Nucleus accumbens (tissue), 56 donors: Measurements from ENCODE around the gene RELN.

Experiments used
- DNase-seq, 56 donors: peaks; one replicate each; lab custom pipeline; 2025; lab: John Stamatoyannopoulos, UW

RELN gene

DNA sequence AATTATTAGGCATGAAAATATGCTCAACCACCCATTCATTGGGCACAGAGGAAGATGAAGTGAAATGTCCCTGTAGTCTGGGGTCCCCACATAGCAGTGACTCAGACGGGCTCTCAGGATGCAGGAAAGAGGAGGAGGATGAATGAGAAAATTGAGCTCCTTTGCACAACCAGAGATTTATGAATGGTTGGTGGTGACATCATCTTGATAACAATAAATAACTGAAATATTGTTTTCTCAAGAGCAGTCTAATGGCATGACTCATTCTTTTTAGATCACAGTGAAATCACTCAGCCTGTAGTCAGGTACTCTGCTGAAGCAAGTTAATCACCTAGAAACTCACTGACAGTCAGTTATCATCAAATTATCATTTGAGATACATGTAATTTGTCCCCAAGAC lies 254.1 kb downstream of the RELN start:
- DNase-seq = no peak

DNA sequence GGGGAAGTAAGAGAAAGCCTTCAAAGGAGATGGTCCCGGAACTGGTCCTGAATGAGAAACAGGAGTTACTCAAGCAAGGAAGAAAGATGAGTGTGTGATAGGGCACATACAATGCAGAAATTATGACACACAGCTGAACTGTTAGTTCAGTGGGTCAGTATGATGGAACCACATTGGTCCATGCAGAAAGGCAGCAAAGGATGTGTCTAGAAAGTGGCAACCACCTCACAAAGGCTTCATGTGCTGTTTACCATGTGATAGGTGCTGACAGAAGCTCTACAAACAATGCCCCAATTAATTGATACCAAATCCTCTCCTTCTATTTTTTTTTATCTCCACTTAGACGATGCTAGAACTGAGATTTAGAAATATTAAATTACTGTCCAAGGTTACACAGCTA lies 258.3 kb downstream of the RELN start:
- DNase-seq = no peak

DNA sequence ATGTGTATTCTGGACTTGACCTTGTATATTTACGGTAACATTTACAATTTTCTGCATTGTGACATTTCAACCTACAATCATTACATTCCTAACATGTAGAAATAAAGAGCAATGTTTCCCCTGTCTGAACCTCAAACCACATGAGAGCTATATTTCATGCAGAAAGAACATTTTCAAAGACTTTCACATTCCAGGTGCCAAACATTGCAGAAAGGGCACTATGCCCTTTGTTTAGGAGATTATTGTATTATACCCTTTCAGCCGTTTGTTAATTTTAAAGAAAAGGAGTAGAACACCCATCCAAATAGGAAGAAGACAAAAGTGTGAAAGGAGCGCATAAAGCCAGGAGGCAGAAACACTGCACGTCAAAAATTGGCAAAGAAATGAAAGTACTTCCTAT lies 260.4 kb downstream of the RELN start:
- DNase-seq = no peak

DNA sequence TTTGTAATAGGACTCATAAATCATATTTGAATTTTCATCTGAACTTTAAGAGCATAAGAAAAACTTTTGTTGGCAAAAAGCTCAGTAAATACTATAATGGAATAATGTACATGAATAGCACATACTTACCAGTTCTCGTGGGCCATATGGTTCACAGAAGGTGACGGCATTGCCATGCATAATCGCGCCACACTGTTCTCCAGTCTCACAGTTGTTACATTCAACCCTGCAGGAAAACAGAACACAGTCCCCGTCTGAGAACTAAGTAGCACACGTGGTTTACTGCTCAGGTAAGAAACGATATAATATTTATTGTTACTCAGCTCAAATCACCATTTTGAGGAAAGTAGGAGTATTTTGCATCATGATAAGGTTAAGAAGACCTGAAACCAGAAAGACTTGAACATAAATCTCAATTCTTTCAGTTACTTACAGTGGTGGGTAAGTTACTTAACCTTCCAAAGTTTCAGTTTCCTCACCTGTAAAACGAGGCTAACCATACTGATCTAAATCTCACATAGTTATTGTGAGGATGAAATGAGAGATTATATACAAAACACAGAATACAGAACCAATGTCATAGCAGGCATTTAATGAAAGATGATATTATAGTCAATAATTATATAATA lies 261.4 kb downstream of the RELN start:
- DNase-seq = no peak

DNA sequence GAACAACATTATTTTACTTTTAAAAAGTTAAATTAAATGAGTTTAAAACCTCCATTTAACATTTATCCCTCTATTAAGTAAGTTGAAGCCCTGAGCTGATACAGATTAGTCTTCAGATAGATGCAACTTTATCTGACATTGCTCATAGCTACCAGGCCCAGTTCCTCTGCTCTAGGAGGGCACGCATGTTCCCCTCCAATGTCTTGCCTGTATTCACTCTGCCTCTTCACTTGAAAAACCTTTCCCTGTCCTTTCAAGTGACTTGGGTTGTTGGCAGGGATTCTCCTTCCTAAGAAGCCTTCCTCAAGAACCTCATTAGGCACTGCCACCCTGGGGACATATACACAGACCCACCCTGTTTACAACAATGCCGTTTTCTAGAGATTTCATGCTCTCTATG lies 270.4 kb downstream of the RELN start:
- no peak for DNase-seq

DNA sequence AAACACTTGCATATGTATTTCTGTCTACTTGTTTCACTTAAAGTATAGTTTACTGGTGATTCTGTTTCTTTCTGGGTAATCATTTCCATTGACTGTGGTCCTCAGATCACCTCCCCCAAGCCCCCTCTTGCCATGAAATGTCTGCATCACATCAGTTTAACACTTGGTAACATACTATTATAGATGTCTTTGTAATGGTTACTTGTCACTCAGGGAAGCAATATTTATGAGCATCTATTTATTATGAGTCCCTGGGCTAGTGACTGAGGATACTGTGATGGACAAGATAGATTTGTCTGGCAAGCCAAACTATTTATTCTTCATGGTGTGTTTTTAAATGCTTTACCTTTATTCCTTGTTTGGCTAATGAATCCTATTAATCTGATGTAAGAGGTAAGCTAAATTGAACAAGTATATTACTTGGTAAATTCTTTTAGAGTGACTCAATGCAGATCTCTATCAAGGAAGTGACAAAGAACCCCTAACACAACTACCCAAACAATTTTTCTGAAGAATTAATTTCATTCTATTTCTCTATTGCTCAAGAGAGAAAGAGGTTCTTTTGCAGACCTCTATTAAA lies 270.9 kb downstream of the RELN start:
- no peak for DNase-seq

DNA sequence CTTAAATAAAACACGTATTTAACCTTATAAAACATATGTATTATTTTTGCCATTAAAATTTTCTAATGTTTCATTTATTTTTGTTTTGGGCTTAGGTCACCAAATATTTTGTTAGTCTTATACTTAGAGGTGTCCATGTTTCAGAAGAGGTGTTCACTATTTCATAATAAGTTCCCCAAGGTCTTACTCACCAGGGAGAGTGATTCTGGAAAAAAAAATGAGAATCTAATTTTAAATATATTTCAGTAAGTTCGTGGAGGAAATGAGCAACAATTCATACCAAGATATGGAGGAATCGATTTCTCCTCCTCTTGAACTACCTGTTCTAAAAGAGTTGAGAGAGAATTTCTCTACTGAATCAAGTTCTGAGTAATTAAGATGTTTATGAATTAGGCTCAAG lies 271.9 kb downstream of the RELN start:
- no peak for DNase-seq

DNA sequence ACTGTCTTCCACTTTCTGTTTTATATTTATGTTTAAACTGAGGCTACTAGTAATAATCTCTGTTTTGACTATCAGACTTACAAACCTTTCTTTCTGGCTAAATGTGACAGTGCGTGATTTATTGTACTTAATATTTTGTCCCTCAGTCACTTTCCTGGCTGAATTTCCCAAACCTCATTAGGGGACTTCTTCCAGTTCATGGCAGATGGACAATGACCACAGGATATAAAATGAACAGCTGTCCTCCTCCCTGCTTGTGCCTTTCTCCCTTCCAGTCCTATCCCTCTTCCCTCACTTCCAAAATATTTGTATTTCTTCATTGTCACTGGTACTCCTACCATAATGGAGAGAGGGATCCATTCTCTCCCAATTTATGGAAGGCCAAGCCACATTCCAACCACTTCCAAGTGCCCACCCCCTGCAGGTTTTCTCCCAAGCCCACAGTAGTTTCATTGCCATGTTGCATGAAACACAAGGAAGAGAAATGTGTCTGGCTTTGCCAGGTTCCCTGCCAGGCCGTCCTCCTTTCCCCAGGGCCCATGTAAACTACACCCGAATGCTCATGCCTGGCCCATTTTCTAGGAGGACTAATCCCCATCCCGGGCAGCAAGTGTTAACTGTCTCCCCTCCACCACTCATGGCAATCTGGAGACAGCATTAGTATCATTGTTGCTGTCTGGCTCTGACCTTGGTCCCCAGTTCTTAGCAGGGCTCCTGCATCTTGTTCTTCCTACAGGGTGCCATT lies 273.9 kb downstream of the RELN start:
- no peak for DNase-seq

DNA sequence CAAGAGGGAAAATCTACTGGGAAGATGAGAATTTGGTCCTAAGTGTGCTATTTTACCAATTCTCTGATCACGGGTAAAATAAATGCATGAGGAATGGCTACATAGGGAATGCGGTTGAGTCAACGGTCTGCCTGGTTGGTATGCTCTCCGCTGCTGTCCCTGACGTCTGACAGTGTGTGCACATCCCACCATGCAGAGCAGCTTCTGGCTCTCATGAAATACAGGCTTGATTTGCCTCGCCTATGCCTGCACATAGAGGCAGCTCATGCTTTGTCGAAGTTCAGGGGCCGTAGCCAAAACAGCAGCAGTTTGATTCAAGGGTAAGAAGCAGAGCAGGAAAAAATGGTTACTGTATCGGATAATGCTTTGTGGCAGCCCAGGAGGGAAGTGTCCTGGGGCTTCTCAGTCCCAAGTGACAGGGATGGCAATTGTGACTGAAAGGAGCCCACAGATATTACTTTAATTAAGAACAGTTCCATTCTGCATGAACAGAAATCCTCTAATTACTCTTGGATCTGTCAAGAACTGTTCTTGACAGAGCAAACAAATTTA lies 275.0 kb downstream of the RELN start:
- DNase-seq = no peak

DNA sequence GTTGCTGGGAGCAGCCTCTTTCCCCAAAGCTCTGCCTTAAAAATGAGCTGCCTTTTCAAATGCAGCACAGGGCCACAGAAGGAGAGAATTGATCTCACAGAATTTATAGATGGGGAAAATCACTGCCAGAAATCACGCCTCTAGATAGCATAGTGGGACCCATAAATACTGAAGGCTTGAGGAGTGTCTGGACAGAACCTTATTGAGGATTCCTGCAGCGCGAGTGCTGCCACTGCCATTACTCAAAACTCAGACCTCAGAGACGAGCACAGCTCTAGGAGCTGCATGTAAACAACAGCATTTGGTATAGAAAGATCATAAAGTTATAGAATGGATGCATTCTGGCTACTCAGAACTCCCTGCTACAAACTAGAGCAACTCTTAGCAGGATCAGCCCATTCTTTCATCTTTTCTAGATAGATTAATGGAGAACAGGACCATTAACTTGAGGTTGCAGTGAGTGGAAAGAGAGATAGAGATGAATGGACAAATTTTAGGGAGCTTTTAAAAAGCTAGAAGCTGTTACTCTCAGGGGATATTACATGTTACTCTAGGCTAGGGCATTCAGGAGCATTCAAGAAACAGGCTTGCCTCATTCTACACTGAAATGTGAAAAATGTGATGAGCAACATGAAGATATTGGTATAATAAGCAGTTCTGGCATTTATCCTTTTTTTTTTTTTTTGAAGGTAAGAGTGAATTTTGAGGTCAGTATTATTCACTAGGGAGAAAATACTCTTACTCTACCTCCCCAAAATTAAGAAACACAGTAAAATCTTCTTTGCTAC lies 276.3 kb downstream of the RELN start:
- no peak for DNase-seq

DNA sequence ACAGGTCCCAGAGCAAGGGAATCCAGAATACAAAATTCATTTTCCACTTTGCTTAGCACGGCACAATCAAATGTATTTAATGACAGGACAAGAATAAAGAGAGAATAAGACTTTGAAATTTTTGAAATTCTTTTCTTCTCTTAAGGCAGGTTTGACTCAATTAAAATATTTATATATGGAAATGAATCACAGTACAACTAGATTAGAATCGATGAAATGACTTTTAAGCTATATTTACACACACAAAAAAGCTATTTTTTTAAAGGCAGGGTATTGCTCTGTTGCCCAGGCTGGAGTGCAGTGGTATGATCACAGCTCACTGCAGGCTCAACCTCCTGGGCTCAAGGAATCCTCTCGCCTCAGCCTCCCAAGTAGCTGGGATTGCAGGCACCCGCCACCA lies 278.0 kb downstream of the RELN start:
- no peak for DNase-seq

DNA sequence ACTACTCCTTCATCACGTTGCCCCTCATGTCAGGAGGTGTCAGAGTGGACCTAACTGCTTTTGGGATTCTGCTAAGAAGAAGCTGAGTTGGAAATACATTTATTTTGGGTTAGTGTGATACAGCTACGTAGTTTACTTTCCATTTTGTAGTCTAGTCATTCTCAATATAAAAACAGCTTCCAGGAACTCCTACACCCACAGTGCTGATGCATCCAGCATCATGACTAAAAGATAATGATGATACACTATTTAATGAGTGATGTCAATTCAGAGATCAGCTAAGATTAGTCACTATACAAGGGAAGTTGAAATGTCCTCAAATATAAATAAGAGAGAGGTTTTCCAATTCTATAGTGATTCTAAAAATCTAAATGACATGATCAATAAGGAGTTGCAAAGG lies 279.2 kb downstream of the RELN start:
- DNase-seq = no peak

DNA sequence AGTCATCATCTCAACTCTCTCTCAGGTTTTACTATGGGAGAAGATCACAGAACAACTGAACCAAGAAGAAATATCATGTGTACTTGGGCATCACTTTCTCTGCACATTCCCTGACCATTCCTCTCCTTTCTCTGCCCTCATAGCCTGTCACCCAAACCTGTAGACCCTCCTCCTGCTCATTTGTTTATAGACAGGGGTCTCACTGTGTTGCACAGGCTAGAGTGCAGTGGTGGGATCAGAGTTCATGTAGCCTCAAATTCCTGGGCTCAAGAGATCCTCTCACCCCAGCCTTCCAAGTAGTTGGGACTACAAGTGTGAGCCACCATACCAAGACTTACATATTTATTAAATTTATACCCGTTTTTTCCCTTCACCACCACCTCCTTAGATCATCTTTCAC lies 282.7 kb downstream of the RELN start:
- DNase-seq = no peak

DNA sequence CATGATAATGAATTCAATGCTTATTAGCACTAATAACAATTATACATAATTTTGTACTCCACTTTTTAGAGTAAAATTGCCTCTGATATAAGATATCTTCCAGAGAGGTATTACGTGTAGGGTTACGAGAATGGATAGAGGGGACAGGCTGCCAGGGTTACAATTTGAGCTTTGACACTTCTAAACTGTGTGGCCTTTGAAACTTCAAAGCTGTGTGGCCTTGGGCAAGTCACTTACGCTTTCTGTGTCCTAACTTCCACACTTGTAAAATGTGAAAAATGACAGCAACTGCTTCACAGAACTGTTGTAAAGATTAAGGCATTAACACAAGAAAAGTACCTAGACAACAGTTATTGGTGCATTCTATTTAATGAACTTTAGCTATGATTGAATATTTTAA lies 283.9 kb downstream of the RELN start:
- DNase-seq = no peak

DNA sequence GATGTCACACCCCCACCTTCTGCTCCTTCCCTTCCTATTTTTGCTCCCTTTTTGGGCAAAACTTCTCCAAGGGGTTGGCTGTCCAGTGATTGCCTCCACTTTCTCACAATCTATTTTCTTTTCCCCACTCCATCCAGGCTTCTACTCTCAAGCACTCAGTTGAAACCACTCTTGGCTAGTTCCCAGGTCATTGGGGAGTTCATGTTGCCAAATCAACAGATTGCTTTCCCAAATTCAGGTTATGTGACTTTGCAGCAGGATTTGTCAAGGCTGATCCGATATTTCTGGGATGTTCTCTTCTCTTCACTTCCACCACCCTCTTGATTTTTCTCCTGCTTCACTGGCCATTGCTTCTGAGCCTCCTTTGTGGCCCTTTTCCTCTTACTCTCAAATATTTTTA lies 284.8 kb downstream of the RELN start:
- no peak for DNase-seq

DNA sequence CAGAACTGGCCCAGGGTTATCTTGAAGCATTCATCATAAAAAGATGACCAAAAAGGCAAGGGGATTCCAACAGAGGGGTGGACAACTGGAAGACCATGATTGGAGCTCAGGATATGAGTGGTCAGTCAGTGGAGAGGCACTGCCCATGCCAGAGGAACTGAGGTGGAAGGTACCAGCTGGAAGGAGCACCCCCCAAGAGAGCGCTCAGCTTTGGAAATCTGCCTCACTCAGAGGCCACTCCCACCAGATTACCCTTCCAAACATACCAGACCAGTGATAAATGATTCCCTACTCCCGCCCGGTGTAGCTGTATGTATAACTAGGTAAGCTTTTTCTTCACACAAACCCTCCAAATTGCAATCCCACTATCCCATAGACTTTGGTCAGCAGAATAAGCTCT lies 286.5 kb downstream of the RELN start:
- no peak for DNase-seq

DNA sequence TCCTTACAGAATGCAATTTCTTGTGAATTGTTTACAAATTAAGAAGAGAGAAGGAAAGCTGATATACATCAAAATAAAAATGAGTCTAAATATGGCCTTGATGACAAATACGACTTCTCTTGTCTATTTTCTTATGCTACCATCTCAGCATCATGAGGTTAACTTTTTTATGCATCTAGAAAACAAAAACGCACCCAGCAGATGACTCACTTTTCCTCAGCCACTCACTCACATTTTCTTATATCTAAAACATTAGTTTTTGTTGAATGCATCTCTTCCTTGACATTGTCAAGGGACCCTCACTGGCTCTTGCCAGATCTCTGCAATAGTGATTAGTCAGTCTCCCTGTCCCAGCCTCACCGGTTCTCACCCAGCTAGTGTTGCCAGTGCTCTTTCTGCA lies 287.0 kb downstream of the RELN start:
- no peak for DNase-seq

DNA sequence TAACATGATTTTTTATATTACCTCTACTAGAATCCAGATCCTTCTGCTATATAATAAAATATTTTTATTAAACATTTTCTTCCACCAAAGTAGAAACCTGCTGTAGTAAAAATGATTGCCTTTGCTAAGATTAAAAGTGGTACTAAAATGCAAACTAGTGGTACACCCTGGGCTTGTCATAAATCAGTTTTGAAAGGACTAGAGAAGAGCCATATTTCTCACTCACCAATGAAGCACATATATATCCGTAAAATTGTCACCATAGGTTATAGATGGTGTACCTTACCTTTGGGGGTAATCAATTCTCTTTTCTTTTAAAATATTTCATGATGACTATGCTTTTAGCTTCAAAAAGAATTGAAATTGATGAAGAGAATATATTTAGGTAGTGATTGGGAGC lies 290.4 kb downstream of the RELN start:
- no peak for DNase-seq

DNA sequence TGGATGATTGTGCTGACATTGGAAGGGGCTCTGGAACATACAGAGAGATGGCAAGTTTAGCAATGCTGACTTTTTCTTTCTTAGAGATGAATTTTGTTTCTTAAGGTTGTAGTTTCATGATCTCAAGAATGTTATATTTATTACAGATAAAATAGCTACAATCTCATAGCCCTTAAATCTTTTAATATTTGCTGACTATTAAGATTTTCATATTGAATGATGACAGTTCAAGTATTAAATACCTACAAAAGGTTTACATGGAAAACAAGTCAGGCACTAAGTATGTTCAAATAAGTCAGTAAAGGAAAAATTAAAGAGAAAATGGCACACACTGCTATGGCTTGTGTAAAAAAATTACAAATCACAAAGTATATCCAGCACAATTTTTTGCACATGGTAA lies 291.4 kb downstream of the RELN start:
- DNase-seq = no peak

DNA sequence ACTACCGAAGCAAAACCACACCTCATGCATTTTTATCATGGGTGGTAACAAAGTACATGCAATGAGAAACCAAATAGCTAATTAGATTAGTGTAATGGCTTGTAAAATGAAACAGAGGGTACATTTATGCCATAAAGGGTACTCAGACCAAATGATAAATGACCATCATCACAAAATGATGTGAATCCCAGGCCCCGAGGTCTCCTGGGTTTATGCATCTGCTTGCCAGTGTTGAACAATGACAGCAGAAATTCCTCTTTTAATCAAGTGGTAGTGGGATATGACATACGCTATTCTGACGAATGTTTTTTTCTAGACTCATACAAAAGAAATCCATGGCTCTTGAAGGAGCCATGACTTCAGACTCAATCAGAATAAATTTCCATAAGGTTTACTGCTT lies 293.9 kb downstream of the RELN start:
- DNase-seq = no peak

DNA sequence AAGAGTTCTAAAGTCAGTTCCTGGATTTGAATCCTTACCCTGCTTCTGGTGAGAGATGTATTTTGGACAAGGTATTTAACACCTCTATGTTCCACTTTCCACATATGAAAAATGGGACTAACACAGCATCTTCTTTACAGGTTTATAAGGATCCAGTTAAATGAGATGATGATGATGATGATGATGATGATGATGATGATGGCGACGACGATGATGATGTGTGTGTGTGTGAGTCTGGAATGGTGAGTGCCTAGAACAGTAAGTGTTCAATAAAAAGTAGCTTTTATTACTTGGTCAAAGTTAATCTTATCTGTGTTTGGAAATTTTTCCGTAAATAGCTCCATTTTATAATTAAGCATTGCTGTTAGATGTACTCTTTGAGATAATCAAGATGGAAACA lies 295.2 kb downstream of the RELN start:
- DNase-seq = no peak
